Activated T-helper 17 cell treated with anti-CD3 and anti-CD28 coated beads, Interleukin-2, amount 50 U/mL, for 72 hours (primary cell): ENCODE measurements around the gene GDAP2. TPM values are rescaled to one million over a fixed set of nuclear protein-coding genes. Genes with fewer than 3 reads are reported as not detected.

ENCODE experiments used
- ATAC-seq: fragments of 150-1000 bp; cut with Tn5 transposase; replicated peaks from 2 replicates; pipeline ENCODE4 v1.10.0; 2021; ENCODE audit warnings: mild to moderate bottlenecking, moderate library complexity
- H3K27ac Mint-ChIP-seq: one replicate; pipeline ENCODE4 v1.8.0; 2022; ENCODE audit warnings: mixed read lengths
- H3K27me3 Mint-ChIP-seq: one replicate; pipeline ENCODE4 v1.8.0; 2022; ENCODE audit warnings: mixed read lengths
- H3K36me3 Mint-ChIP-seq: one replicate; pipeline ENCODE4 v1.8.0; 2022; ENCODE audit warnings: low read depth, mild to moderate bottlenecking, mixed read lengths
- H3K4me1 Mint-ChIP-seq: one replicate; pipeline ENCODE4 v1.8.0; 2022; ENCODE audit warnings: mixed read lengths
- H3K4me3 Mint-ChIP-seq: one replicate; pipeline ENCODE4 v1.8.0; 2022; ENCODE audit warnings: mild to moderate bottlenecking, mixed read lengths
- H3K9me3 Mint-ChIP-seq: one replicate; pipeline ENCODE4 v1.8.0; 2022; ENCODE audit warnings: mixed read lengths
- total RNA-seq, 2 donors: library from RNA; stranded (reverse); gene quantifications; one replicate each; pipeline ENCODE4 v1.2.3, GENCODE V29; 2022

Gene GDAP2
- total RNA-seq, 2 donors from 2014 or later = 15.5 to 23.9 TPM

DNA sequence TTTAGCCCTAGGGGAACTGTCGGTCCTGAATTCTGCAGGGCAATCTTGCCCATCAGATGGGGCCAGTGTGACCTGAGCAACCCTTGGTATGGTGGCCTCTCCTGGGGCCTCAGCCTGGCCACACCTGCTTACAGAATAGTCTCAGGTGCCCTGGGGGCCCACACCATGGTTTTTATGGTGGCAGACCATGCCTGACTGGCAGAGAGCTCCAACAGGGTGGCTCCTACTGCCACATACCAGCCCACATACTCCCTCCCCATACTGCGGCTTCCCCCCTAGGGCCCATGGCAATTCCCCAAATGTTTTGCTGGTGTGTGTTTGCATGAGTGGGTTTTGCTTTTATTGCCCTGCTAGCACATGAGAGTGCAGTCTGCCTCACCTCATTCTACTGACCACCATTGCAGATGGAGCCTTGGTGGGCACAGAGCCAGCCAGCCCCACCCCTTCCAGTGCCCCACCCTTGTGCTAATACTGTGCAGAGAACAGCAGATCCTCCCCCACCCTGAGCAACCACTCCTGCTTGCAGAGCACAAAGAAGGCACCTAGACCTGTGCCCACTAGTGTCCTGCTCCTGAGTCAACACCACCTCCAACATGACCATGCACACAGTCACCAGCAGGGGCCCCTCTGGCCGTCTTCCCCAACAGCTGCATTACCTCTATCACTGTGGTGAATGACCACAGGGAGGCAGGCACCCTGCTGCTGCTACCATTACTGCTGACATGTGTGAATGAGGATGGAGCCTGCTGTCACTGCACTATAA lies 86.8 kb downstream of the GDAP2 start:
- H3K27ac Mint-ChIP-seq = no peak overlapping the region
- no peaks in the 10 kb centered on the region for H3K27me3 Mint-ChIP-seq
- peaks cover 12% of the 10 kb centered on the region for H3K9me3 Mint-ChIP-seq
- H3K36me3 Mint-ChIP-seq = peaks cover 24% of the 10 kb centered on the region
- no peak overlapping the region for H3K4me3 Mint-ChIP-seq
- no peaks in the 10 kb centered on the region for H3K4me1 Mint-ChIP-seq
- no peak for ATAC-seq

DNA sequence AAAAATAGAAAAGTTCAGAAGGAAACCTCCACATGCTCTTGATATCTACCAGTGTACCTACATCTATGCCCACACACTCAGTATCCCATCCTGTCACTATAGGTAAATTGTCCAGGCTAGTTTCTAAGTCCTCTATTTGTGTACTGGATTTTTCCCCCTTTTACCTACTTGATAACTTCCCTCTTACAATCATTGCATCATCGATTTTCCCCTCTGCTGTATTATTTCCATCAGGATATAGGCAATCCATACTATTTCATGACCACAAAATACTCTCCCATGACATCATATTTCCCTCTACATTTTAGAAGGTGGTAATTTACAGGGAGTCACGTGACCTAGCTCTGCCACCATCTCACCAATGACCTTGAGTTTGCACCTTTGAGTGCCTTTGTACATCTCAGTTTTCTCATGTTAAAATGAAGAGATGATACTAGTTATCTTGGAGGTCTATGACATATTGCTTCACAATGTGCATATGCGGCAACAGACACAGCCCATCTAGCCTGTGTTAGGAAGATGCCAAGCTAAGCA lies 88.2 kb downstream of the GDAP2 start:
- no peaks in the 10 kb centered on the region for H3K27me3 Mint-ChIP-seq
- H3K4me3 Mint-ChIP-seq = no peak overlapping the region
- no peaks in the 10 kb centered on the region for H3K4me1 Mint-ChIP-seq
- no peak for ATAC-seq
- H3K36me3 Mint-ChIP-seq = peaks cover 24% of the 10 kb centered on the region
- H3K9me3 Mint-ChIP-seq = peaks cover 12% of the 10 kb centered on the region
- no peak overlapping the region for H3K27ac Mint-ChIP-seq

DNA sequence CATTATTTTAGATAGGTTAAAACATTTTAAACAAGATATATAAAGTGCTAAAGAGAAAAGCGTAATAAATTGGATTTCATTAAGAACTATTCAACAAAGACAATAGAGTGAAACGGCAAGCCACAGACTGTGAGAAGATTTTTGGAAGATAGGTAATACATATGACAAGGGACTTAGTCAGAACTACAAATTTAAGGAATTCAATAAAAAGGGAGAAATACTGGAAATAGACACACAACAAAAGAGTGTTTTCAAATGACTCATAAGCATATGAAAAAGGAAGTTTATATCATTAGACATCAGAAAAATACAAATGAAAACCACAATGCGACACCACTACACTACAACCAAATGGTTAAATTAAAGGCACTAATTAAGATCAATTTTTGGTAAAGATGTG lies 90.5 kb downstream of the GDAP2 start:
- Mint-ChIP-seq H3K36me3 (peaks cover 12% of the 10 kb centered on the region), H3K27ac (no peak overlapping the region), H3K4me1 (no peaks in the 10 kb centered on the region), H3K27me3 (no peaks in the 10 kb centered on the region), H3K9me3 (peaks cover 5% of the 10 kb centered on the region), H3K4me3 (no peak overlapping the region)
- no peak for ATAC-seq

DNA sequence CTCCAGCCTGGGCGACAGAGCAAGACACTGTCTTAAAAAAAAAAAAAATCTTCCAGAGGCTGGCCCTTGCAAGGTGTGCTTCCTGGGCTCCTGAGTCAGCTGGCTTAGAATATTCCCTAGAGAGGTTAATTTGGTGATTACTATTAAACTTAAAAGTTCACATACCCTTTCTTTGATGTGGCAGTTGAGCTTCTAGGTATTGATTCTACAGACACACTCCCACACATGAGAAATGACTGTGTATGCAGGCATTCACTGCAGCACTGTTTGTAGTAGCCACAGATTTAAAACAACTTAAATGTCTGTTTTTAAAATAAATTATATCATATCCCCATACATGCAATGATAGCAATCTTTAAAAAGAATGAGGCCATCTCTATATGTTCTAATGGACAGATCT lies 93.4 kb downstream of the GDAP2 start:
- no peak overlapping the region for H3K4me3 Mint-ChIP-seq
- H3K27me3 Mint-ChIP-seq = no peaks in the 10 kb centered on the region
- no peak for ATAC-seq
- H3K4me1 Mint-ChIP-seq = no peaks in the 10 kb centered on the region
- peaks cover 3% of the 10 kb centered on the region for H3K9me3 Mint-ChIP-seq
- H3K36me3 Mint-ChIP-seq = peaks cover 5% of the 10 kb centered on the region
- no peak overlapping the region for H3K27ac Mint-ChIP-seq

DNA sequence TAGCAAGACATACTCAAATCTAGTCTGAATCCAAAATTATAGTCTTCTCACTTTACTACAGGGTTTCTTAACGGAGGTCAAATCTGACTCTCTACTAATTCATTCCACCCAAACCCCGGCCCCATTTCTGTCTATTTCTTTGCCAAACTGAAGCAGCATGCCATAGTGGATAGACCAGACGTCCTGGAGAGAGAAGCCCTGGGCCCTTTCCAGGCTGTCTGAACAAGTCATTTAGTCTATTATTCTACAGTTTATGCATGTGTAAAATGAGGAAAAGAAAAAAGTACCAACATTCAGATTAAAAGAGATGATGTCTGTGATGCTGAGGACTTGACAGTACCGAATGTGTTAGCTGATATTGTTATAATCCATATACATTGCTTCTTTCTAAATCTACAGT lies 95.0 kb downstream of the GDAP2 start:
- no peak for ATAC-seq
- H3K4me1 Mint-ChIP-seq = no peaks in the 10 kb centered on the region
- H3K36me3 Mint-ChIP-seq = peaks cover 5% of the 10 kb centered on the region
- H3K9me3 Mint-ChIP-seq = peaks cover 9% of the 10 kb centered on the region
- H3K4me3 Mint-ChIP-seq = no peak overlapping the region
- H3K27ac Mint-ChIP-seq = no peak overlapping the region
- peaks cover 3% of the 10 kb centered on the region for H3K27me3 Mint-ChIP-seq

DNA sequence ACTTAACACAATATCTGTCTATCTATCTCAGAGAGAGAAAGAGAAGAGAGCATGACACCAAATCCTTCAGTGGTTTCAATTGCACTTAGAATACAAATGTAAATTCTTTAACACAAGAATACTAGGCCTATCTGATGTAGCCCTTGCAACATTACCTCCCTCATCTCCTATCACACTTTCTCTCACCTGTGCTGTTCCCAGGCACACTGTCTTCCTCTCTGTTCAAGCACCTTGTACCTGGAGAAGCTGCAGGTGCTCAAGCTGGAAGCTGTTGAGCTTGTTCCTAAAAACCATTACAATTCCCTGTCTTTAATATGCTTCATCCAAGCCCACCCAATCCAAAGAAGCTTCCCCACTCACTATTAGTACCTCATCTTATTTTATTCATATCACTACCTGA lies 97.0 kb downstream of the GDAP2 start:
- Mint-ChIP-seq H3K27me3 (peaks cover 7% of the 10 kb centered on the region), H3K4me1 (no peaks in the 10 kb centered on the region), H3K4me3 (no peak overlapping the region), H3K27ac (no peak overlapping the region), H3K36me3 (no peaks in the 10 kb centered on the region), H3K9me3 (peaks cover 6% of the 10 kb centered on the region)
- no peak for ATAC-seq

DNA sequence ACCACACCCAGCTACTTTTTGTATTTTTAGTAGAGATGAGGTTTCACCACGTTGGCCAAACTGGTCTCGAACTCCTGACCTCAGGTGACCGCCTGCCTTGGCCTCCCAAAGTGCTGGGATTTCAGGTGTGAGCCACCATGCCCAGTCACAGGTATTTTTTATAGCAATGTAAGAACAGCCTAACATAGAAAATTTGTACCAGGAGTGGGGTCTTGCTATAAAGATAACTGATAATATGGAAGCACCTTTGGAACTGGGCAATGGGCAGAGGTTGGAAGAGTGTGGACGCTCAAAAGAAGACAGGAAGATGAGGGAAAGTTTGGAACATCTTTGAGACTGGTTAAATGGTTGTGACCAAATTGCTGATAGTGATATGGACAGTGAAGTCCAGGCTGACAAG lies 99.2 kb downstream of the GDAP2 start:
- Mint-ChIP-seq H3K27me3 (peaks cover 14% of the 10 kb centered on the region), H3K27ac (no peak overlapping the region), H3K9me3 (peaks cover 6% of the 10 kb centered on the region), H3K4me3 (no peak overlapping the region), H3K4me1 (no peaks in the 10 kb centered on the region), H3K36me3 (no peaks in the 10 kb centered on the region)
- ATAC-seq = no peak

DNA sequence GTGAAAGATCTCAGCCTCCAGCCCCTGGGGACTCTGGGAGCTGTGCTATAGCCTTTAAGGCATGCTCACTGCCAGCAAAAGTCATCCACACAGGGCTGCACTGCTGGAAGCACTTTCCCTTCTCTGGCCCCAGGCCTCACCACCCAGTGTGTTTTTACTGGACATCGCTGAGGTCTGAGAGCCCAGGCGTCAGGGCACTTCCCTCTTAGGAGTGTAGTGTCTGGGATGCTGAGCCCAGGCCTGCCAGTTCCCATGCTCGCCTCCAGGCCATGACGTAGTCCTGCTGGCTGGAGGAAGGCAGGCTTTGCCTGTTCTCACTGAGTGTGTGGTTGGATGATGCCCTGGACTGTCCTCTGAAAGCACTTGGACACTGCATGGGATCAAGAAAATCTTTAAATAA lies 101.2 kb downstream of the GDAP2 start:
- no peak overlapping the region for H3K27ac Mint-ChIP-seq
- peaks cover 6% of the 10 kb centered on the region for H3K9me3 Mint-ChIP-seq
- no peaks in the 10 kb centered on the region for H3K36me3 Mint-ChIP-seq
- H3K27me3 Mint-ChIP-seq = peaks cover 20% of the 10 kb centered on the region
- no peak overlapping the region for H3K4me3 Mint-ChIP-seq
- no peaks in the 10 kb centered on the region for H3K4me1 Mint-ChIP-seq
- no peak for ATAC-seq

DNA sequence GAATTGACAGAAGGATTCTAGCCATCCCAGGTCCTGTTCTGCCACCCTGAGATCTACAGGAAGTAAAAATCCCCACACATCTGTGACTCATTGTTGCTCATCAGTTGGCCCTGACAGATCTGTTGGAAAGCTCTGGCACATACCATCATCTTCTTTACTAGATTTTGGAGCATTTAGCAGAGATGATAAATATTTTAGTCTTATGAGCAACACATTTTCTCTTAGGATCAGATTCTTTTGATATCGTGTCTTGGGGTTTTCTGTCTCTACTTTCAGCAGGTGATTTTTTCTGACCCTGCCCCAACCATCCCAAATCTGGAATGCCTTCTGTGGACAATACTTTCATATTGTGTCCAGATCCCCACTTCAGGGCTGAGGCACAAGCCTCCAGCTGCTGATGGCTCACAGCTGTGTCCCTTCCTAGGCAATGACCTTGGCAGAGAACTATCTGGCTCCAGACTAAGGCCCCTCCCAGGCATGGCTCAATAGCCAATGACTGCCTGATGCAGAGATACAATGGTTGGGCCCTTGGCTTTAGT lies 102.8 kb downstream of the GDAP2 start:
- H3K36me3 Mint-ChIP-seq = no peaks in the 10 kb centered on the region
- ATAC-seq = peak; percentile 76
- peaks cover 6% of the 10 kb centered on the region for H3K9me3 Mint-ChIP-seq
- H3K27me3 Mint-ChIP-seq = peaks cover 20% of the 10 kb centered on the region
- H3K4me3 Mint-ChIP-seq = no peak overlapping the region
- no peak overlapping the region for H3K27ac Mint-ChIP-seq
- no peaks in the 10 kb centered on the region for H3K4me1 Mint-ChIP-seq

DNA sequence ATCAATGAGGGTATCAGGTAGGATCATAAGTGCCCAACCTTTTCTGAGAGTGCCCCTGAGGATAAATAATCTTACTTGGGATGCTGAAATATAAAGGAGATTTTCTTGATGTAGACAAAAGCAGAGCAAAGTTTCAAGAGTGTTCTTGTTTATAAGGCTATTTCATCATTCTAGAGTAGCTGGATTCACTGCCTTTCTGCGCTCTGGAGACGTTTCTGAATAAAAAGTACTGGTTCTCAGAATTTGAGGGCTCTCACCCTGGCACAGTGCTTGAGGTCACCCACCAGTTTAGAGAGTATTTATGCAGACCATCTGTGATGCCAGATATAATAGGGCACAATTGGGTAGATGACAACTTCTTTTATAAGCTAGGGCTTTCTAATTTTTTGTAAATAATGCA lies 103.3 kb downstream of the GDAP2 start:
- no peaks in the 10 kb centered on the region for H3K4me1 Mint-ChIP-seq
- H3K4me3 Mint-ChIP-seq = no peak overlapping the region
- no peak for ATAC-seq
- H3K9me3 Mint-ChIP-seq = peaks cover 6% of the 10 kb centered on the region
- peaks cover 20% of the 10 kb centered on the region for H3K27me3 Mint-ChIP-seq
- no peak overlapping the region for H3K27ac Mint-ChIP-seq
- H3K36me3 Mint-ChIP-seq = no peaks in the 10 kb centered on the region

DNA sequence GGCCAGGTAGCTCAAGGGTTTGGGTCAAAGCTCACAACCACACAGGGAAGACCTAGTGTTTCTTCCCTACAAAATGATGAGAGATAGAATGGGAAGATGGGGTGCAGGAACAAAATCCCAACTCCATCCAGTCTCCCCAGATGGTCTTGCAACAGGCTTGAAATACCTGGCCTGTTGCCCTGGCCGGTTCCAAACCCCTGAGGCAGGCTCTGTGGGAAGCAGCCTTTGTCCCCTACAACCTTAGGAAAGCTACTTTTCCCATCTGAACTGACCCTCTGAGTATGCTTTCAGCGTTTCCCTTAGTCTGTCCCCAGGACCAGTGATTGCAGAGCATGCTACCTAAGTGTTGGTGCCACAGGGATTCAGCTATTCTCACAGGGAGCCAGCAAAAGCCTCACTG lies 104.0 kb downstream of the GDAP2 start:
- no peaks in the 10 kb centered on the region for H3K4me1 Mint-ChIP-seq
- peaks cover 19% of the 10 kb centered on the region for H3K27me3 Mint-ChIP-seq
- H3K27ac Mint-ChIP-seq = no peak overlapping the region
- no peaks in the 10 kb centered on the region for H3K36me3 Mint-ChIP-seq
- ATAC-seq = no peak
- peaks cover 4% of the 10 kb centered on the region for H3K9me3 Mint-ChIP-seq
- H3K4me3 Mint-ChIP-seq = no peak overlapping the region

DNA sequence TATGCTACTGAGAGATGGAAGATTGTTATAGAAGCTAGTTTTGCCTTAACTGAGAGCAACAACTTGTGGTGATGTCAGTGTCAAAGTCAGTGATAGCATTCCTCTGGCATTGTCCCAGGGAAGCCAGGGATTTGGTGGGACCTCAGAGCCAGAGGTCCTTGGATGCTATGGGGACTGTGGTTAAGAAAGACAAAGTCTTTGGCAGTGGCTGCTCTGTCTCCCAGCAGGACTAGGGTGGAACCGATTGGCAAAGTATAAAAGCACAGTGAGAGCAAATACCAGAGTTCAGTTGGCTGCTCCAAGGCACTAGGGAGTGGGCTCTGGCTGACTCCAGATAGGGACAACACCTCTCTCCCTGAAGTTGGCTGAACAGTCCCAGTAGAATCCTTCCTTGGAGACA lies 104.8 kb downstream of the GDAP2 start:
- no peak for ATAC-seq
- H3K4me3 Mint-ChIP-seq = no peak overlapping the region
- H3K36me3 Mint-ChIP-seq = no peaks in the 10 kb centered on the region
- H3K4me1 Mint-ChIP-seq = no peaks in the 10 kb centered on the region
- H3K27me3 Mint-ChIP-seq = peaks cover 17% of the 10 kb centered on the region
- no peaks in the 10 kb centered on the region for H3K9me3 Mint-ChIP-seq
- no peak overlapping the region for H3K27ac Mint-ChIP-seq

DNA sequence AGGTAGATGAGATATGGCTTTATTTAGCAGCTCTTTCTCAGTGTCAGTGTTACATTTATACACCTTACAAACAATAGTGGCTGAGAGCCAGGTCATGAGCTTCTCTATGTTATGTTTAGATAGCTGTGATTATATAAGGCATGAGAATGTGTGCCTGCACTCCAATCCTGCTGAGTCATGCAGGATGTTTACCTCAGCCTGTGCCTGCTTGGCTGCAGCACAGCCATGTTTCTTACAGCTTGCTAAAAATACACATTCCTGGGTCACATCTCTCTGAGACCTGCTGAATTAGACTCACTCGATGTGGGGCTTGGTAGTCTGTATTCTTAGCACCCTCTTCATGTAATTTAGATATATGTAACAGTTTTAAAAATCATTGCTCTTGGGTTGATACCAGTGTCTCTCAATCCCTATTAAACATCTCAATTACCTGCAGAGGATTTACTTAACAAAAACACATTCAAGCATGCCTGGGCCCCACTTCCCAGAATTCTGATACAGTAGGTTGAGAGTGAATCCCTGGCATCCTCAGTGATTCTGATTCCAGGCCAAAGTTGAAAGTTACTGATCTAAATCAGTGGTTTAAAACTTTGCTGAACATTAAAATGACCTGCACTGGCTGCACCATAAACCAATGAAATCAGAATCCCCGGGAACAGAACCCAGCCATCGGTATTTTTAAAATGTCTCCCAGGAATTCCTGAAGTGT lies 107.5 kb downstream of the GDAP2 start:
- H3K27me3 Mint-ChIP-seq = peaks cover 10% of the 10 kb centered on the region
- ATAC-seq = no peak
- H3K4me3 Mint-ChIP-seq = no peak overlapping the region
- H3K9me3 Mint-ChIP-seq = no peaks in the 10 kb centered on the region
- H3K36me3 Mint-ChIP-seq = no peaks in the 10 kb centered on the region
- no peaks in the 10 kb centered on the region for H3K4me1 Mint-ChIP-seq
- no peak overlapping the region for H3K27ac Mint-ChIP-seq

DNA sequence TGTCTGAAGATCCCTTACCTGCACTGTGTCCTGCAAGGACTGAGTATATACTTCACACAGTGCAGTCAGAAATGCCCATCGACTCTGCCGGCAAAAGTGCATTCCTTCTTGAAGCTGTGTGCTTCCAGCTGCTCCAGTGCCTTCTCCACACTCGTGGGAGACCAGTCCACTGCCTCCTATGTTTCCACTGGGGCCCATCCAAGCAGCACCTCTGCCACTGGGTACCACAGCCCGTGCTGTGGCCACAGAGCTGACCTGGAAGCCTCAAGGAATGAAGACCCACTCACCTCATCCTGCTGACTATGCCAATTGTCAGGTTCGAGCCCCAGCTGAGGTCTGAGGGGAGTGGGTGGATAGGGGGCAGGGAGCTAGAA lies 108.1 kb downstream of the GDAP2 start:
- Mint-ChIP-seq H3K4me1 (no peaks in the 10 kb centered on the region), H3K9me3 (no peaks in the 10 kb centered on the region), H3K27ac (no peak overlapping the region), H3K4me3 (no peak overlapping the region), H3K27me3 (peaks cover 6% of the 10 kb centered on the region), H3K36me3 (no peaks in the 10 kb centered on the region)
- no peak for ATAC-seq
